ENCODE data around the gene TAF1B.

TAF1B gene

DNA sequence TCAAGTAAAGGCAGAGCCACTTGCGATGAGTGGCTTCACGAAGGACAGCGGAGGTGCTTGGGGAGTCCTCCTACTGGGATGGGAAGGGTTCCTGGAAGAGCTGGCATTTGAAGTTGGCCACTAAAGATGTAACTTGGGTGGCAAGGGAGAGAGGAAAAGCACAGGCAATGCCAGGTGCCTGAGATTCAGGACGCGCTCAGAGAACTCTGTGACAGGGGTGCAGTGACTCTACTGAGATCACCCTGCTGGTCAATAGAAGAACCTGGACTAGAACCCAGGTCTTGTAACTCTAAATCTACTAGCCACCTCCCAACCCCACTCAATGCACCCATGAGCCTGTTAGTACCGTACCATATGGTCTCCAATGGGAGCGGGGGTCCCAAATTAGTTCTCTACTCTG is 102.8 kb downstream of the TAF1B start:
- Histone ChIP-seq H3K4me2 (ENCODE audit: low read depth, low read length, poor library complexity, severe bottlenecking) (no peak overlapping the region), H3K9ac (ENCODE audit: low read length) (no peak overlapping the region), H3F3A (ENCODE audit: insufficient read depth) (no peaks in the 10 kb centered on the region), H3K27me3 (ENCODE audit: low read length) (no peaks in the 10 kb centered on the region), H3K9me3 (ENCODE audit: insufficient read depth, low read length) (no peaks in the 10 kb centered on the region), H4K20me1 (ENCODE audit: low read depth, low read length) (no peaks in the 10 kb centered on the region), H3K4me3 (ENCODE audit: insufficient read depth, low read length, poor library complexity, severe bottlenecking) (no peak overlapping the region), H3K9me2 (replicated peaks; ENCODE audit: insufficient read depth, low read length) (no peaks in the 10 kb centered on the region), H3K36me3 (ENCODE audit: low read length) (no peaks in the 10 kb centered on the region), H3K79me2 (ENCODE audit: insufficient read depth, low read length) (no peaks in the 10 kb centered on the region), H3K27ac (ENCODE audit: low read depth, low read length) (no peak overlapping the region), H2AFZ (ENCODE audit: low read depth, low read length, severe bottlenecking) (no peak overlapping the region)
- TF ChIP-seq EZH2phosphoT487 (conservative IDR thresholded peaks at IDR 0.05; ENCODE audit: low read length) (no peak), CTCF (IDR thresholded peaks at IDR 0.05; ENCODE audit: insufficient read depth, low read length, poor library complexity, severe bottlenecking) (no peak)

DNA sequence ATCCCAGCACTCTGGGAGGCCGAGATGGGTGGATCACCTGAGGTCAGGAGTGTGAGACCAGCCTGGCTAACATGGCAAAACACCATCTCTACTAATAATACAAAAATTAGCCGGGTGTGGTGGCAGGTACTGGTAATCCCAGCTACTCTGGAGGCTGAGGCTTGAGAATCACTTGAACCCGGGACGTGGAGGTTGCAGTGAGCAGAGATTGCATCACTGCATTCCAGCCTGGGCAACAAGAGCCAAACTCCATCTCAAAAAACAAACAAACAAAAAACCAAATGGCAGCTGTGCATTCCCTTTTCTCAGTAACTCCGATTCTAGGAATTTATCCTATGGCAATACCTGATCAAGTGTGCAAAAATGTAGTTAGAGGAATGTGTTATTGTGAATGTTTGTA is 103.5 kb downstream of the TAF1B start:
- no peak overlapping the region for H3K9ac ChIP-seq (ENCODE audit: low read length)
- H3K4me2 ChIP-seq (ENCODE audit: low read depth, low read length, poor library complexity, severe bottlenecking): no peak overlapping the region
- no peaks in the 10 kb centered on the region for H4K20me1 ChIP-seq (ENCODE audit: low read depth, low read length)

DNA sequence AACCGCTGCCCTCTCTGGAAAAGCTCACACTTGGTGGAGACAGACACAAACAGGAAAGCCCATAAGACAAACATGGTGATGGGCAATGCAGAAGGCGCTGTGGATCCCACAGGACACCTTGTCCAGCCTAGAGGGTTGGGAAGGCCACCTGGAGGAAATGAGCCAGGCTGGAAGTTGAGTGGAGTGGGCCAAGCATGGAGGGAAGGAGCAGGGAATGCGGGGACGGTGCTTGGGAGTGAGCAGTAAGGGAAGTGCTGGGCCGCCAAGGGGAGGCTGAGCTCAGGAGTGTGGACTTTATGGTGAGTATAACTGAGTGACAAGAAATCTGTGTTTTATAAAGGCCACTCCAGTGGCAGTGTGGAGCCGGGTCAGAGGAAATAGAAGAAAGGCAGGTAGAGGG is 105.4 kb downstream of the TAF1B start:
- Histone ChIP-seq H3K79me2 (ENCODE audit: insufficient read depth, low read length) (no peaks in the 10 kb centered on the region), H3K27ac (ENCODE audit: low read depth, low read length) (no peak overlapping the region), H4K20me1 (ENCODE audit: low read depth, low read length) (no peaks in the 10 kb centered on the region), H3K4me3 (ENCODE audit: insufficient read depth, low read length, poor library complexity, severe bottlenecking) (no peak overlapping the region), H3K9ac (ENCODE audit: low read length) (no peak overlapping the region), H3K9me2 (replicated peaks; ENCODE audit: insufficient read depth, low read length) (no peaks in the 10 kb centered on the region), H3F3A (ENCODE audit: insufficient read depth) (peaks cover 4% of the 10 kb centered on the region; the same call in 1 of the 2 replicates), H3K4me2 (ENCODE audit: low read depth, low read length, poor library complexity, severe bottlenecking) (no peak overlapping the region), H2AFZ (ENCODE audit: low read depth, low read length, severe bottlenecking) (no peak overlapping the region), H3K27me3 (ENCODE audit: low read length) (no peaks in the 10 kb centered on the region), H3K9me3 (ENCODE audit: insufficient read depth, low read length) (no peaks in the 10 kb centered on the region), H3K36me3 (ENCODE audit: low read length) (no peaks in the 10 kb centered on the region)
- TF ChIP-seq EZH2phosphoT487 (conservative IDR thresholded peaks at IDR 0.05; ENCODE audit: low read length): no peak
- no peak for TF ChIP-seq CTCF (IDR thresholded peaks at IDR 0.05; ENCODE audit: insufficient read depth, low read length, poor library complexity, severe bottlenecking)

More for the DNA sequence above, 103.5 kb downstream of the TAF1B start:
- Histone ChIP-seq H3K9me2 (replicated peaks; ENCODE audit: insufficient read depth, low read length) (no peaks in the 10 kb centered on the region), H2AFZ (ENCODE audit: low read depth, low read length, severe bottlenecking) (no peak overlapping the region), H3K27ac (ENCODE audit: low read depth, low read length) (no peak overlapping the region), H3F3A (ENCODE audit: insufficient read depth) (no peaks in the 10 kb centered on the region), H3K27me3 (ENCODE audit: low read length) (no peaks in the 10 kb centered on the region), H3K9me3 (ENCODE audit: insufficient read depth, low read length) (no peaks in the 10 kb centered on the region), H3K79me2 (ENCODE audit: insufficient read depth, low read length) (no peaks in the 10 kb centered on the region), H3K4me3 (ENCODE audit: insufficient read depth, low read length, poor library complexity, severe bottlenecking) (no peak overlapping the region), H3K36me3 (ENCODE audit: low read length) (no peaks in the 10 kb centered on the region)
- no peak for TF ChIP-seq EZH2phosphoT487 (conservative IDR thresholded peaks at IDR 0.05; ENCODE audit: low read length)

GRCh38 chr2:9949239-9949991 is 106.1 kb downstream of the TAF1B start:
- Histone ChIP-seq H3K27me3 (ENCODE audit: low read length) (no peaks in the 10 kb centered on the region), H3K9ac (ENCODE audit: low read length) (no peak overlapping the region), H4K20me1 (ENCODE audit: low read depth, low read length) (no peaks in the 10 kb centered on the region), H3K4me2 (ENCODE audit: low read depth, low read length, poor library complexity, severe bottlenecking) (no peak overlapping the region), H3K79me2 (ENCODE audit: insufficient read depth, low read length) (no peaks in the 10 kb centered on the region), H3K36me3 (ENCODE audit: low read length) (no peaks in the 10 kb centered on the region), H2AFZ (ENCODE audit: low read depth, low read length, severe bottlenecking) (no peak overlapping the region), H3F3A (ENCODE audit: insufficient read depth) (peaks cover 4% of the 10 kb centered on the region; the same call in 1 of the 2 replicates), H3K9me2 (replicated peaks; ENCODE audit: insufficient read depth, low read length) (no peaks in the 10 kb centered on the region), H3K27ac (ENCODE audit: low read depth, low read length) (no peak overlapping the region), H3K4me3 (ENCODE audit: insufficient read depth, low read length, poor library complexity, severe bottlenecking) (no peak overlapping the region), H3K9me3 (ENCODE audit: insufficient read depth, low read length) (no peaks in the 10 kb centered on the region)
- TF ChIP-seq CTCF (IDR thresholded peaks at IDR 0.05; ENCODE audit: insufficient read depth, low read length, poor library complexity, severe bottlenecking): no peak
- TF ChIP-seq EZH2phosphoT487 (conservative IDR thresholded peaks at IDR 0.05; ENCODE audit: low read length): no peak

Measured in SU-DHL-6 (cell line).